CD4-positive, alpha-beta T cell (primary cell): ENCODE data around the gene KRT40. TPM values are rescaled to one million over a fixed set of nuclear protein-coding genes. Genes with fewer than 3 reads are reported as not detected.

Experiments
- ATAC-seq: fragments of 200-7000 bp; cut with Tn5 transposase; one replicate; pipeline ENCODE4 v1.10.0; 2022; ENCODE audit warnings: mild to moderate bottlenecking; ENCODE audit not compliant: poor library complexity
- CTCF ChIA-PET: fragments of 350-600 bp; sonication (Branson Sonifier 250); formaldehyde crosslinking; loops from one replicate; lab custom pipeline; 2021; ENCODE audit warnings: antibody characterized with exemption, inconsistent platforms; lab: Charles Lee
- POLR2A ChIA-PET: fragments of 350-600 bp; sonication (Branson Sonifier 250); formaldehyde crosslinking; loops from one replicate; lab custom pipeline; 2021; ENCODE audit warnings: antibody characterized with exemption, inconsistent platforms; lab: Charles Lee
- DNase-seq, 14 experiments: peaks; one replicate each; pipeline ENCODE4 v3.0.0-alpha.2; 2013 to 2020; ENCODE audit warnings: mixed read lengths in 2 of 14
- H3K27ac ChIP-seq, 2 donors: one replicate each; pipeline versions ENCODE4 v1.5.1 to v1.7.0; 2013; ENCODE audit warnings: low read length in 2 of 2, low read depth in 1 of 2, mild to moderate bottlenecking in 1 of 2
- H3K27me3 ChIP-seq, 2 experiments: 1 replicate in 1 of 2; 2 replicates in 1 of 2; pipeline versions ENCODE4 v1.6.1 to v1.7.0; 2013; ENCODE audit warnings: low read length in 2 of 2, control low read depth in 1 of 2, mild to moderate bottlenecking in 1 of 2, moderate library complexity in 1 of 2; ENCODE audit not compliant: insufficient read depth in 2 of 2, control insufficient read depth in 1 of 2
- H3K36me3 ChIP-seq: one replicate; pipeline ENCODE4 v1.6.1; 2013; ENCODE audit warnings: low read length, control low read depth; ENCODE audit not compliant: insufficient read depth
- H3K4me1 ChIP-seq: one replicate; pipeline ENCODE4 v1.6.1; 2013; ENCODE audit warnings: low read length, control low read depth; ENCODE audit not compliant: insufficient read depth
- H3K4me3 ChIP-seq: one replicate; pipeline ENCODE4 v1.5.1; 2013; ENCODE audit warnings: mild to moderate bottlenecking, low read length, moderate library complexity
- H3K9me3 ChIP-seq, 2 experiments: 1 replicate in 1 of 2; 2 replicates in 1 of 2; pipeline versions ENCODE4 v1.6.1 to v1.7.0; 2013; ENCODE audit warnings: low read length in 2 of 2, mild to moderate bottlenecking in 2 of 2, control low read depth in 1 of 2, moderate library complexity in 1 of 2; ENCODE audit not compliant: control insufficient read depth in 1 of 2, insufficient read depth in 1 of 2
- H3K27ac Mint-ChIP-seq: one replicate; pipeline ENCODE4 v1.8.0; 2020; ENCODE audit warnings: mixed read lengths
- H3K27me3 Mint-ChIP-seq: one replicate; pipeline ENCODE4 v1.8.0; 2021; ENCODE audit warnings: mixed read lengths
- H3K36me3 Mint-ChIP-seq: one replicate; pipeline ENCODE4 v1.8.0; 2021; ENCODE audit warnings: low read depth, mixed read lengths
- H3K4me1 Mint-ChIP-seq: one replicate; pipeline ENCODE4 v1.8.0; 2021; ENCODE audit warnings: low read depth, mixed read lengths
- H3K4me3 Mint-ChIP-seq: one replicate; pipeline ENCODE4 v1.8.0; 2020; ENCODE audit warnings: mild to moderate bottlenecking, mixed read lengths
- H3K9me3 Mint-ChIP-seq: one replicate; pipeline ENCODE4 v1.8.0; 2020; ENCODE audit warnings: mixed read lengths
- CTCF ChIP-seq: fragments of 200-600 bp; IDR thresholded peaks from one replicate; pipeline ENCODE4 v1.8.0; 2022; ENCODE audit warnings: antibody characterized with exemption, mild to moderate bottlenecking
- intact Hi-C, 2 experiments: fragments of 100-400 bp; cut with DNase I in 1 of 2; cut with micrococcal nuclease in 1 of 2; formaldehyde crosslinking; loops; one replicate each; pipeline versions ENCODE4 v1.15.1 to v1.9.0; 2023 to 2025; cut with DNase I, micrococcal nuclease
- total RNA-seq, 174 experiments: library from RNA in 2 of 174; stranded (reverse) in 2 of 174; gene quantifications; one replicate each; pipeline ENCODE4 v1.2.3 and lab custom pipeline; 2021 to 2026

The KRT40 gene
- total RNA-seq, 2 experiments from 2014 or later, result not detected

GRCh38 chr17:40996829-40997228 lies 12.7 kb upstream of the KRT40 start:
- CTCF ChIA-PET, result no interaction called here

DNA sequence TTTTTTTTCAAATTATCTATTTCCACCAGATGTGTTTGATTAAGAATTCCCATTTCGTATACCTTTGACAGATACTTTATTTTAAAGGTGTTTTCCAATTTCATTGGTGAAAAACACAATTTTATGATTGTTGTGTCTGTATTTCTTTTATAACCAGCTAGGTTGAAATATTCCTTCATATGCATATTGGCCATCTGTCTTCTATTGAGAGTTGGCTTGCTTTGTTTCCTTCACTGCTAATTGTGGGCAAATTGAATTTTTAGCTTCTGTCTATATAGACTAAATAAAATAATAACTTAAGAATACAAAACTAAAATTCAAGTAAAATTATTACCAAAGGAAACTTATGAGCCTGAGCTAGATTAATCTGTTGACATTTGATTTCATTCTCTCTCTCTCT lies 11.0 kb upstream of the KRT40 start:
- no peak for DNase-seq
- Histone ChIP-seq H3K36me3 (no peaks in the 10 kb centered on the region), H3K27ac (no peak overlapping the region), H3K4me3 (no peak overlapping the region), H3K9me3 (no peaks in the 10 kb centered on the region), H3K4me1 (no peaks in the 10 kb centered on the region), H3K27me3 (peaks cover 18 to 34% of the 10 kb centered on the region in 2 experiments)
- Mint-ChIP-seq H3K9me3 (no peaks in the 10 kb centered on the region), H3K27ac (no peak overlapping the region), H3K4me3 (no peak overlapping the region), H3K4me1 (no peaks in the 10 kb centered on the region), H3K36me3 (no peaks in the 10 kb centered on the region), H3K27me3 (peaks cover 74% of the 10 kb centered on the region)
- ChIA-PET POLR2A (no interaction called here), CTCF (interaction anchor here (0.6 kb wide), 1 partner anchor 23 kb away, joined by 3 read pairs; no protein-coding TSS in a partner anchor)
- intact Hi-C loops, result no loop called here
- ATAC-seq, result no peak
- no peak for TF ChIP-seq CTCF

More at GRCh38 chr17:40996829-40997228, 12.7 kb upstream of the KRT40 start:
- Histone ChIP-seq H3K27ac (no peak overlapping the region), H3K36me3 (no peaks in the 10 kb centered on the region), H3K9me3 (no peaks in the 10 kb centered on the region), H3K27me3 (peaks cover 18 to 38% of the 10 kb centered on the region in 2 experiments), H3K4me3 (no peak overlapping the region), H3K4me1 (no peaks in the 10 kb centered on the region)
- H3K36me3 Mint-ChIP-seq, result no peaks in the 10 kb centered on the region
- TF ChIP-seq CTCF, result no peak
- H3K4me1 Mint-ChIP-seq, result no peaks in the 10 kb centered on the region
- DNase-seq (no peak), ATAC-seq (no peak)
- no peak overlapping the region for H3K27ac Mint-ChIP-seq
- no peaks in the 10 kb centered on the region for H3K9me3 Mint-ChIP-seq
- H3K27me3 Mint-ChIP-seq, result peaks cover 78% of the 10 kb centered on the region
- POLR2A ChIA-PET, result no interaction called here
- intact Hi-C loops, result no loop called here
- no peak overlapping the region for H3K4me3 Mint-ChIP-seq

DNA sequence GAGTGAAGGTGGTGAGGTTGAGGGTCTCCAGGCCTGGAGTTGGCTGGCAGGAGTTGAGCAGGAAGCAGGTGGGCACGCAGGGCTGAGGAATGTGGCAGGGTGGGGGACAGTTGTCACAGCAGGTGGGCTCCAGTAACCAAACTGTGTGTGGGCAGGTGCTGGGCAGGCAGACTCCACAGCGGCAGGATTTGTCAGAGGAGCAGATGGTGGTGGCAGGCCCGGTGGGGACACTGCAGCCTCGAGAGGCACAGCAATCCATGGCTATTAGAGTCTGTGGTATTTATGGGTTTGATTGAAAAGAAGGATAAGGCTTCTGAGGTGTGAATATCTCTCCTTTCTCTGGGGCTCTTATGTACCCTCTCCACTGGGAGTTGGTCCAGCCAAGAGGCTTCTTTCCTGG lies 9.7 kb upstream of the KRT40 start, which contains the start of gene KRTAP3-3:
Gene KRTAP3-3, minus strand, starts transcription at position 326 of the 400 bp plus-strand sequence. Its CDS starts 67 bp downstream, at position 259.
- ATAC-seq, result no peak
- no peak within 1 kb of the TSS for H3K27ac Mint-ChIP-seq
- no peaks in the 10 kb centered on the region for H3K4me1 Mint-ChIP-seq
- DNase-seq, result no peak
- Histone ChIP-seq H3K27ac (no peak within 1 kb of the TSS), H3K36me3 (no peaks in the 10 kb centered on the region), H3K4me1 (no peaks in the 10 kb centered on the region), H3K9me3 (no peaks in the 10 kb centered on the region), H3K27me3 (peaks cover 12 to 34% of the 10 kb centered on the region in 2 experiments), H3K4me3 (no peak within 1 kb of the TSS)
- ChIA-PET POLR2A (interaction anchor here (0.7 kb wide), 1 partner anchor 10 kb away, joined by 3 read pairs; no protein-coding TSS in a partner anchor), CTCF (interaction anchor here (0.6 kb wide), 1 partner anchor 202 kb away, joined by 3 read pairs; no protein-coding TSS in a partner anchor)
- no peak within 1 kb of the TSS for H3K4me3 Mint-ChIP-seq
- peaks cover 64% of the 10 kb centered on the region for H3K27me3 Mint-ChIP-seq
- H3K9me3 Mint-ChIP-seq, result no peaks in the 10 kb centered on the region
- intact Hi-C loops, result no loop called here
- TF ChIP-seq CTCF, result no peak
- H3K36me3 Mint-ChIP-seq, result no peaks in the 10 kb centered on the region
